SH-SY5Y (cell line): ENCODE data around the gene NFKBIB.

ENCODE experiments used
- GATA2 ChIP-seq: IDR thresholded peaks from 2 replicates; pipeline ENCODE4 v1.6.1; 2011; ENCODE audit warnings: mild to moderate bottlenecking, low read depth, low read length
- GATA3 ChIP-seq: IDR thresholded peaks from 2 replicates; pipeline ENCODE4 v1.6.1; 2011; ENCODE audit warnings: low read depth, mild to moderate bottlenecking, low read length, moderate library complexity

- TF ChIP-seq GATA2 (no peak), GATA3 (no peak)
Measured at GRCh38 chr19:38889803-38890202, 10.0 kb upstream of the NFKBIB start.
